GM21423 (cell line): Measurements from ENCODE around the gene A2M.

Experiments used
- ATAC-seq: cut with Tn5 transposase; IDR thresholded peaks from one replicate; pipeline ENCODE4 v1.9.1; 2021; ENCODE audit warnings: mild to moderate bottlenecking, moderate library complexity; ENCODE audit not compliant: unreplicated experiment

The A2M gene

GRCh38 chr12:9074484-9075137, 41.1 kb downstream of the A2M start:
- no peak for ATAC-seq

DNA sequence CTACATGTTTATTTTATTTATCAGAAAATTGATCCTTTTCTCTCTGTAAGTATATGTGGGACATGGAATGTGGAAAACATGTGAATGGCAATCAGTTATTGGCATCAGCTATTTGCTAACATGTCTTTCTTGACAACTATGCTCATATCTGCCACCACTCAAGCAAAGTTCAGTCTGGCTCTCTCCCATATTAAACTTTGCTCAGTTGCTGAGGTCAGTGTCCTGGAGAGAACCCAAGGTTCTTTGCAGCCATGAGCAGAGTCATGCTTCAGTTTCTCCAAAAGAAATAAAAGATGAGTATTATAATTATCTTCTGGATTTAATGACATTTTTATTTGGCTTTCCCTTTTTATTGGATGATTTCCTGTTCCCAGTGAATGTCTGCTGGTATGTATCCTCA, 42.6 kb downstream of the A2M start:
- no peak for ATAC-seq

DNA sequence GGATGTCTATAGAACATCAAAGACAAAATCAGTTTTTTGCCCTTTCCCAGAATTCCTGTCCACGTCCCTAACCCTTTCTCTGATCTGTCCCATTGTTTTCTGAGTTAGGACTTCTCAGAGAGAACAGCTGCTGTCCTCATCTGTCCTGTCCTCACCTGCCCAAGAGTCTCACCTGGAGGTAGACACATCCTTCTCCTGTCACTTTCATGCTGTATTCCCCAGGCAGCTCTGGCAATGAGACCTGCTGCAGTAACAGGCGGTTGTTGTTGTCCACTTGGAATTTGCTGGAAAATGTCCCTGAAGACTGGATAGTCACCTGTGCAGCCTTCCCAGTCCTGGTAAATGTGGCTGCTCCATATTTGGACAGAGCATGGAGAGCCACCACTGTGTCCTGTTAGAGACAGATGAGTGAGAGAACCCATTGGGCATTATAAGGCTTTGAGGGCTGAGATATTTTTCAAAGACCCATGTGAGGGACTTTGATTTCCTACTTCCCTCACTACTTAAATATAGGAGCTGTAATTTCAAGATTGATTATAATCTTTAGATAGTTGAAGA, 43.2 kb downstream of the A2M start:
- no peak for ATAC-seq

- no peak for ATAC-seq
Measured at GRCh38 chr12:9071969-9072368, 43.8 kb downstream of the A2M start.

DNA sequence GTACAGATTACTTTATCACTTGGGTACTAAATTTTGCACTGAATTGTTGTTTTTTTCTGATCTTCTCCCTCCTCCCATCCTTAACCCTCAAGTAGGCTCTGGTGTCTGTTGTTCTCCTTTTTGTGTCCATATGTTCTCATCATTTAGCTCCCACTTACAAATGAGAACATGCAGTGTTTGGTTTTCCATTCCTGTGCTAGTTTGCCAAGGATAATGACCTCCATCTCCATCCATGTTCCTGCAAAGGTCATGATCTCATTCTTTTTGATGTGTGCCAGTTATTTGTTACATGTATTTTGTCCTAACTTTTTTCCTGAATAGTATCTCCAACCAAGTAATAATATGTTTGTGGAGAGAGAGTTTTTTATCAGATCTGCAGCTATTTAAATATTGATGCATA, 44.2 kb downstream of the A2M start:
- ATAC-seq: no peak

GRCh38 chr12:9070351-9070750, 45.4 kb downstream of the A2M start:
- ATAC-seq: no peak

DNA sequence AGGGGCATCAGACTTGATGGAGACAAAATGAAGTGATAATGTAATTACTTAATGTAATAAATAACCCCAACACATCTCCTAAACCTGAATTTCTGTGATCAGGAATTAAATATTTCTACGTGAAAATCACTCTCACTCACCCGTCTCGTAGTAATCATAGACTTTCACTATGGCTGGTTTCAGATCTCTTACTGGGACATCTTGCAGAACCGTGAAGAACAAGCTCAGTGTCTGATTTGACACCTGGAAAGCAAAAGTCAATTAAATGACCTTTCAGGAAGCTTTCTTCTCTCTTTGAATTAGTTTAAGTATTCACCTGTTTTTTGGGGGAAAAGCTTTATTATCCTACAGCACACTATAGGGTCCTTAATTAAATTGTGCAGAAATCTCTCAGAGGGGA, 47.1 kb downstream of the A2M start:
- ATAC-seq: no peak

DNA sequence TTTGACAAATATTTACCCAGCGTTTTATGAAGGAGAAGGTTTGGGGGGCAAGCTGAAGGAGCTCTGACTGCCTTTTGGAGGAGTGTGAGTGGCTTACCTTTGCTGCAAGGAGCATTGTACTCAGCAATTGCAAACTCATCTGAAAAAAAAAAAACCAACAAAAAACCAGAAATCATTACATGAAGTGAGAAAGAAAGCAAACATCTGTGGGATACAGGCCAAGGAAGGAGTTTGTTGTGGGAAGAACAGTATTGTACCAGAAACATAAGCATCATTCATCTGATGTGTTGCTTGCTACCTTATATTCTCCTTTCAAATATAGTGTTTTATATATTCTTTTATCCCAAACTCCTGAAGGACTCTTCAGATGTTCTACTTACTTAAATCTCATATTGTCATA, 47.6 kb downstream of the A2M start:
- no peak for ATAC-seq

GRCh38 chr12:9066755-9067423, 48.8 kb downstream of the A2M start:
- no peak for ATAC-seq

GRCh38 chr12:9066183-9066623, 49.5 kb downstream of the A2M start:
- no peak for ATAC-seq

DNA sequence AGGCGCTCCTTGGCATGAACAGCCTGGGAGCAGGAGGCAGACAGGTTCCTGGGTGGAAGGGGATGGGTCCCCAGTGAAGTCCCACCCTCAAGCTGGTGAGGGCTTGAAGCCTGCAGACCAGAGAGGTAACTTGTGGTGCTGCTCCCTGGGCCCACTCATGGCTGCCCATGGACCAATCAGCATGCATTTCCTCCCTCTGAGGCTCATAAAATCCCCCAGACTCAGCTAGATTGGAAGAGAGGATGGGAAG, 50.2 kb downstream of the A2M start:
- ATAC-seq: no peak

DNA sequence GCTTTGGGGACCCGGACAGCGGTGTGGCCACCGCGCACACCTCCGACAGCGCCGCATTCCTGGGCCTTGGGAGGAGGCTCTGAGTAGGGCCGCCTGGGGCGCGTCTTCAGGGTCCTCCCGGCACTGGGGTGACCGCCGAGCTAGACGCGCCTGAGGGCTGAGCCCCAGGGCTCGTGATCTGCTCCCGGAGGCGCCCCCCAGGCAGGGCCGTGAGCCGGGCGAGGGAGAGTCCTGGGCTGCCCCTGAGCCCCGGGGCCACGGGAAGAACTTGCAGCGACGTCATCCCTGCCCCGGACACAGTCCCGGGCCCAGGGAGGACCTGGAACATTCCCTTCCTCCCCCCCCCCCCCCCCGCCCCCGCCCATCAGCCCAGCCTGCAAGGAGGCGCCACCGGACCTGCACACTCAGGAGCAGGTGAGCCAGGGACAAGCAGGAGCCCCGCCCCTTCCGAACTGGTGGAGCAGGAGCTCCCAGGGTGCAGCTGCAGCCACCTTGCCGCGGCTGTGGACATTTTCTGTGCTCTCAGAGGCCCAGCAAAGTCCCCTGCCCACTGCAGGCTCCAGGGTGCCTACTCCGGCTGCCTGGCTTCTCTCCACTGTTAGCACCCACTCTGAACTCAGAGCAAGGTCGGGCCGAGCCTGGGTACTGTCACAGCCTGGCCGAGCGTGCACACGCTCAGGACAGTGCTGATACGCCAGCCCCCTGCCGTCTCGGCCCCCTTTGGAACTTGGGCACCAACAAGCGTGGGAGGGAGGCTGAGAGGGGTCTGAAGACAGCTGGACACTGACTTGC, 50.7 kb downstream of the A2M start:
- no peak for ATAC-seq

DNA sequence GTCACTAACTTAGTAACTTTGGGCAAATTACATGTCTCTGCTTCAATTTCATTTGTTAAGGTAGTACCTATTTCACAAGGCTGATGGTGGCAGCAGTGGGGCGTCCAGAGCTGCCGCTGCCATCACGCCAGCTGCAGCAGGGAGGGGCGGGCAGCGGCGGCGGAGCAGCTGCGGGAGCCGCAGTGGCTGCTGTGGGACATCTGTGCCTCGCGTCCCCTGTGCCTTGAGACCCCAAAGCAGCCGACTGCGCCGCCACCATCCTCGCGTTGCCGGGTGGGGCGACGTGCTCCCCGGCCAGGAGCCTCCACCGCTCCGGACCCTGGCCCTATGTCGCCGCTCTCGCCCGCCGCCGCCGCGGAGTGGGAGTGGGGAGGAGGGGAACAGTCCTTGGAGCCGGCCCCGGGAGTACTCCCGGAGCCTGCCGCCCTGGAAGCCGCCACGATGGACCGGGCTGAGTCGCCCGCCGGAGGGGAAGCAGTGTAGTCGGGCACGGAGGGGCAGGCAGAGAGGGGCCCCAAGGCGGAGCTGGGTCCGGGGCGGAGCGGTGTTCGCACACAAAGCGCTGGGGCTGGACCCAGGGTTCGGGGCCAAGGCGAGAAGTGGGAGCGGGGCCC, 51.4 kb downstream of the A2M start:
- ATAC-seq: peak; percentile 68

- ATAC-seq: no peak
Measured at GRCh38 chr12:9052610-9053009, 63.1 kb downstream of the A2M start.

DNA sequence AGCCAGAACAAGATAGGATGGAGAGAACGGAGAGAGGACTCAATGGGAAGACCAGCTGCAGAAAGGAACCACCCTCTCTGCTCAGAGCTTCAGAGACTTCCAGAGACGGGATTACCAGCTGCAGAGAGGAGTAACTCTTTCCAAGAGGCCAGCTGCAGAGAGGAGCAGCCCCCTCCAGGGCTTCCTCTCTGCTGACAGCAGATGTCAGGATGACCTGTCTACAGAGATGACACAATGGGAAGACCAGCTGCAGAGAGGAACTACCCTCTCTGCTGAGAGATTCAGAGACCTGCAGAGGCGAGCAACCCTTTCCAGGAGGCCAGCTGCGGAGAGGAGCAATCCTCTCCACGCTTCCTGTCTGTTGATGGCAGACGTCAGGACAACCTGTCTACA, 64.6 kb downstream of the A2M start:
- ATAC-seq: no peak

DNA sequence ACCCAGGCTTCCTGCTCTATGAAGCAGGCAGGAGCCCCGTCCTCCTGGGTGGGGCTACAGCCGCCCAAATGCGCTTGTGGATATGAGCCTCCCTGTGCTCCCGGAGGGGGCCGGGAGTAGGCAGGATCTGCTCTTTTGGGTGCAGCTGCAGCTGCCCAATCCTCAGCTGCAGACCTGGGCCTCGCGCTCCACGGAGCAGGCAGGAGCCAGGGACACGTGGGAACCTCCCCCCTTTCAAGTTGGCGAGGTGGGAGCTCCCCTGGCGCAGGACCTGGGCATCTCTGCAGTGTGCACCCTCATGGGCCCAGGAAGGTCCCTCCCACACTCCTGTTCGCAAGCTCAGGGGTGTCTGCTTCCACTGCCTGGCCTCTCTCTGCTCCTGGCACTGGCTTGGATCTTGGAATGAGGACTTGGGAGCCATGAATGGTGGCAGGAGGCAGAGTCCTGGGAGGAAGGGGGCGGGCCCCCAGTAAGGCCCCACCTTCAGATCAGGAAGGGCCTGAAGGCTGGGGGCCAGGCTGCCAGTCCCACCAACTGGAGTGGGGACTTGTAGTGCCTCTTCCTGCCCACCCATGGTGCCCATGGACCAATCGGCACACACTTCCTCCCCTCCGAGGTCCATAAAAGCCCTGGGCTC, 65.1 kb downstream of the A2M start:
- no peak for ATAC-seq

GRCh38 chr12:9049520-9050133, 66.1 kb downstream of the A2M start:
- ATAC-seq: no peak

DNA sequence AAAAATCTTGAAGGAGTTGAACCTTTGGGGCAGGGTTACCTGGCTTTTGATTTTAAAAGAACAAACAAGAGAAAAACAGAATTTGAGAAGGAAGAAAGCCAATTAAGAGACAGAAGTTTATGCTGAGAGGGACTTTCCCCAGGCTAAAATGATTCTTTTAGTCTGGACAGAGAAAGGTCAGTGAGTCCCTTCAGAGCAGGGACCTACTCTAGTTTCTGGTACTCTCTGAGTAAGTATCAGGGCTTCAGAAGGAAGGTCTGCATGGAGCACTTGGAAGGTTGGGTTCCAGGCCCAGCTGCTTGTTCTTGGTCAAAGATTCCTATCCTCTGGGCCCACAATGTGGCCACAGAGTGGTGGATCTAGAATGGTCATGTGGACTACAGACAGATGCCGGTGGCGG, 66.8 kb downstream of the A2M start:
- ATAC-seq: no peak

GRCh38 chr12:9047105-9047504, 68.6 kb downstream of the A2M start:
- ATAC-seq: no peak

DNA sequence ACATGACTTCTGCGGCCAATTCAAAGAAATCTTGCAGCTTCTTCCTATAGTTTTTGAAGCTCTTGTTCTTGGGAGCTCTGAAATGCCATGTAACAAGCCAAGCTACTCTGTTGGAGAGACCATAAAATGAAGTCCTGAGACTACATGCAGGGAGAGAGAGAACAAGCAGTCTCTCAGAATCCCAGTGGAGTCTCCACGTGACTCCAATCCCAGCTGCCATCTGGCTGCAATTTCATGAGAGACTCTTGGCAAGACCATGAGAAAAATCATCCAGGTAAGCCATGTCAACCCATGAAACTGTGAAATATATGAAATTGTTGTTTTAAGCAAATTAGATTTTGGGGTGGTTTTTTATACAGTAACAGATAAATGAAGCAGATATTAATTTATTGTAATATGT, 72.0 kb downstream of the A2M start:
- no peak for ATAC-seq

GRCh38 chr12:9041321-9041720, 74.4 kb downstream of the A2M start:
- no peak for ATAC-seq
